SK-N-SH treated with all-trans-retinoic acid at 6 μM for 48 hours (cell line): ENCODE measurements around the gene RBM47.

ENCODE experiments used
- ATAC-seq: fragments of 200-7000 bp; cut with Tn5 transposase; 3 replicates; pipeline ENCODE4 v1.9.1; 2020; ENCODE audit warnings: mild to moderate bottlenecking, moderate library complexity
- ARNTL ChIP-seq: fragments of 450-650 bp; formaldehyde crosslinking; IDR thresholded peaks from 2 replicates; pipeline ENCODE4 v1.5.0; 2020; ENCODE audit warnings: low read depth, mild to moderate bottlenecking, moderate library complexity, borderline replicate concordance
- BACH2 ChIP-seq: fragments of 250-450 bp; sonication (Bioruptor Pico); IDR thresholded peaks from 2 replicates; pipeline ENCODE4 v1.9.0; 2021; ENCODE audit warnings: mild to moderate bottlenecking, borderline replicate concordance
- CSDC2 ChIP-seq: fragments of 250-450 bp; sonication (Bioruptor Pico); IDR thresholded peaks from 2 replicates; pipeline ENCODE4 v1.5.0; 2020; ENCODE audit warnings: mild to moderate bottlenecking, moderate library complexity
- ESRRG ChIP-seq: fragments of 250-450 bp; sonication (Bioruptor Pico); IDR thresholded peaks from 2 replicates; pipeline ENCODE4 v1.6.1; 2021; ENCODE audit warnings: mild to moderate bottlenecking
- GLIS3 ChIP-seq: fragments of 250-450 bp; sonication (Bioruptor Pico); IDR thresholded peaks from 2 replicates; pipeline ENCODE4 v1.5.0; 2020; ENCODE audit warnings: mild to moderate bottlenecking, moderate library complexity
- ISL1 ChIP-seq: fragments of 250-450 bp; sonication (Bioruptor Pico); IDR thresholded peaks from 2 replicates; pipeline ENCODE4 v2.1.2; 2022; ENCODE audit warnings: mild to moderate bottlenecking, moderate library complexity
- OSR1 ChIP-seq: fragments of 250-450 bp; sonication (Bioruptor Pico); IDR thresholded peaks from 2 replicates; pipeline ENCODE4 v1.8.0; 2022; ENCODE audit warnings: moderate library complexity, mild to moderate bottlenecking, inconsistent platforms
- PPARA ChIP-seq: fragments of 250-450 bp; sonication (Bioruptor Pico); IDR thresholded peaks from 2 replicates; pipeline ENCODE4 v1.5.0; 2020; ENCODE audit warnings: mild to moderate bottlenecking, borderline replicate concordance
- RARB ChIP-seq: fragments of 250-450 bp; sonication (Bioruptor Pico); IDR thresholded peaks from 2 replicates; pipeline ENCODE4 v1.8.0; 2021; ENCODE audit warnings: mild to moderate bottlenecking, moderate library complexity
- SNAI2 ChIP-seq: fragments of 250-450 bp; sonication (Bioruptor Pico); IDR thresholded peaks from 2 replicates; pipeline ENCODE4 v1.5.0; 2020; ENCODE audit warnings: mild to moderate bottlenecking, moderate library complexity
- TOX ChIP-seq: fragments of 250-450 bp; sonication (Bioruptor Pico); IDR thresholded peaks from 2 replicates; pipeline ENCODE4 v1.8.0; 2021; ENCODE audit warnings: mild to moderate bottlenecking, moderate library complexity, borderline replicate concordance
- ZFP3 ChIP-seq: fragments of 250-450 bp; sonication (Bioruptor Pico); IDR thresholded peaks from 2 replicates; pipeline ENCODE4 v1.5.0; 2020; ENCODE audit warnings: mild to moderate bottlenecking, moderate library complexity
- ZNF565 ChIP-seq: fragments of 450-650 bp; formaldehyde crosslinking; conservative IDR thresholded peaks from 2 replicates; pipeline ENCODE4 v1.5.0; 2020; ENCODE audit warnings: low read depth, mild to moderate bottlenecking, moderate library complexity
- ZNF70 ChIP-seq: fragments of 450-650 bp; formaldehyde crosslinking; IDR thresholded peaks from 2 replicates; pipeline ENCODE4 v1.5.0; 2020; ENCODE audit warnings: mild to moderate bottlenecking, moderate library complexity
- ZNF8 ChIP-seq: fragments of 450-650 bp; formaldehyde crosslinking; IDR thresholded peaks from 2 replicates; pipeline ENCODE4 v1.5.0; 2020; ENCODE audit warnings: mild to moderate bottlenecking, moderate library complexity
- TF ChIP-seq, protein P1 (sequence below): fragments of 250-450 bp; sonication (Bioruptor Pico); IDR thresholded peaks from 2 replicates; pipeline ENCODE4 v1.5.1; 2021; ENCODE audit warnings: mild to moderate bottlenecking, moderate library complexity
- TF ChIP-seq, protein P2 (sequence below): fragments of 250-450 bp; sonication (Bioruptor Pico); IDR thresholded peaks from 2 replicates; pipeline ENCODE4 v1.8.0; 2021; ENCODE audit warnings: low read depth, mild to moderate bottlenecking, moderate library complexity, borderline replicate concordance
- TF ChIP-seq, protein P3 (sequence below): fragments of 250-450 bp; sonication (Bioruptor Pico); IDR thresholded peaks from 2 replicates; pipeline ENCODE4 v1.5.1; 2020; ENCODE audit warnings: low read depth, mild to moderate bottlenecking, moderate library complexity
- TF ChIP-seq, protein P4 (sequence below): fragments of 250-450 bp; sonication (Bioruptor Pico); IDR thresholded peaks from 2 replicates; pipeline ENCODE4 v1.8.0; 2020; ENCODE audit warnings: mild to moderate bottlenecking, moderate library complexity, borderline replicate concordance
- TF ChIP-seq, protein P5 (sequence below): fragments of 250-450 bp; sonication (Bioruptor Pico); IDR thresholded peaks from 2 replicates; pipeline ENCODE4 v1.5.0; 2020; ENCODE audit warnings: mild to moderate bottlenecking, moderate library complexity

Gene RBM47

DNA sequence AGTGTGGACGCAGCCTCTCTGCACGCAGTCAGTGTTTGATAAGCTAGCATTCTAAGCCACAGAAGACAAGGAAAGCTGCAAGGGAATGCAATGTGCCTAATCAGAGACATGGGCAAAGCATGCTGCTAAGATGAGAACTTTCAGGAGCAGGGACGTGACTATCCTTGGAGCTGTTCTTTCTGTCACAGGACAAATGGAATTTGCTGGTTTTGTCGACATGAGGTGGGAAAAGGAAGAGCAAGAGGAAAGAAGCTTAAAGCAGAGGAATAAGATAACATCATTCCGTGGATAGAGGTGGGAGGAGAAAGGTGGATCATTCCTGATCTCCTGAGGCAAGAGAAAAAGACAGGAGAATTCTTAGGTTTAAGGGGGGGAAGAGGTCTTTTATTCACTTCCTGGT is 33.7 kb downstream of the RBM47 start:
- ATAC-seq: no peak
- TF ChIP-seq PPARA (CRISPR knock-in tag) (no peak), ARNTL (CRISPR knock-in tag) (no peak), ZNF565 (CRISPR knock-in tag) (no peak), SNAI2 (no peak), RARB (CRISPR knock-in tag) (no peak), ZFP3 (no peak), ZNF8 (CRISPR knock-in tag) (no peak), CSDC2 (CRISPR knock-in tag) (no peak), ZNF70 (CRISPR knock-in tag) (no peak), ESRRG (CRISPR knock-in tag) (no peak), TOX (CRISPR knock-in tag) (no peak), ISL1 (CRISPR knock-in tag) (no peak), GLIS3 (no peak), BACH2 (no peak), OSR1 (no peak)
- TF ChIP-seq, protein P1, sequence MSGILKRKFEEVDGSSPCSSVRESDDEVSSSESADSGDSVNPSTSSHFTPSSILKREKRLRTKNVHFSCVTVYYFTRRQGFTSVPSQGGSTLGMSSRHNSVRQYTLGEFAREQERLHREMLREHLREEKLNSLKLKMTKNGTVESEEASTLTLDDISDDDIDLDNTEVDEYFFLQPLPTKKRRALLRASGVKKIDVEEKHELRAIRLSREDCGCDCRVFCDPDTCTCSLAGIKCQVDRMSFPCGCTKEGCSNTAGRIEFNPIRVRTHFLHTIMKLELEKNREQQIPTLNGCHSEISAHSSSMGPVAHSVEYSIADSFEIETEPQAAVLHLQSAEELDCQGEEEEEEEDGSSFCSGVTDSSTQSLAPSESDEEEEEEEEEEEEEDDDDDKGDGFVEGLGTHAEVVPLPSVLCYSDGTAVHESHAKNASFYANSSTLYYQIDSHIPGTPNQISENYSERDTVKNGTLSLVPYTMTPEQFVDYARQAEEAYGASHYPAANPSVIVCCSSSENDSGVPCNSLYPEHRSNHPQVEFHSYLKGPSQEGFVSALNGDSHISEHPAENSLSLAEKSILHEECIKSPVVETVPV (CRISPR knock-in tag): no peak
- TF ChIP-seq, protein P2, sequence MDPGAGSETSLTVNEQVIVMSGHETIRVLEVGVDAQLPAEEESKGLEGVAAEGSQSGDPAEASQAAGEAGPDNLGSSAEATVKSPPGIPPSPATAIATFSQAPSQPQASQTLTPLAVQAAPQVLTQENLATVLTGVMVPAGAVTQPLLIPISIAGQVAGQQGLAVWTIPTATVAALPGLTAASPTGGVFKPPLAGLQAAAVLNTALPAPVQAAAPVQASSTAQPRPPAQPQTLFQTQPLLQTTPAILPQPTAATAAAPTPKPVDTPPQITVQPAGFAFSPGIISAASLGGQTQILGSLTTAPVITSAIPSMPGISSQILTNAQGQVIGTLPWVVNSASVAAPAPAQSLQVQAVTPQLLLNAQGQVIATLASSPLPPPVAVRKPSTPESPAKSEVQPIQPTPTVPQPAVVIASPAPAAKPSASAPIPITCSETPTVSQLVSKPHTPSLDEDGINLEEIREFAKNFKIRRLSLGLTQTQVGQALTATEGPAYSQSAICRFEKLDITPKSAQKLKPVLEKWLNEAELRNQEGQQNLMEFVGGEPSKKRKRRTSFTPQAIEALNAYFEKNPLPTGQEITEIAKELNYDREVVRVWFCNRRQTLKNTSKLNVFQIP (CRISPR knock-in tag): no peak
- TF ChIP-seq, protein P3, sequence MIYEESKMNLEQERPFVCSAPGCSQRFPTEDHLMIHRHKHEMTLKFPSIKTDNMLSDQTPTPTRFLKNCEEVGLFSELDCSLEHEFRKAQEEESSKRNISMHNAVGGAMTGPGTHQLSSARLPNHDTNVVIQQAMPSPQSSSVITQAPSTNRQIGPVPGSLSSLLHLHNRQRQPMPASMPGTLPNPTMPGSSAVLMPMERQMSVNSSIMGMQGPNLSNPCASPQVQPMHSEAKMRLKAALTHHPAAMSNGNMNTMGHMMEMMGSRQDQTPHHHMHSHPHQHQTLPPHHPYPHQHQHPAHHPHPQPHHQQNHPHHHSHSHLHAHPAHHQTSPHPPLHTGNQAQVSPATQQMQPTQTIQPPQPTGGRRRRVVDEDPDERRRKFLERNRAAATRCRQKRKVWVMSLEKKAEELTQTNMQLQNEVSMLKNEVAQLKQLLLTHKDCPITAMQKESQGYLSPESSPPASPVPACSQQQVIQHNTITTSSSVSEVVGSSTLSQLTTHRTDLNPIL: no peak
- TF ChIP-seq, protein P4, sequence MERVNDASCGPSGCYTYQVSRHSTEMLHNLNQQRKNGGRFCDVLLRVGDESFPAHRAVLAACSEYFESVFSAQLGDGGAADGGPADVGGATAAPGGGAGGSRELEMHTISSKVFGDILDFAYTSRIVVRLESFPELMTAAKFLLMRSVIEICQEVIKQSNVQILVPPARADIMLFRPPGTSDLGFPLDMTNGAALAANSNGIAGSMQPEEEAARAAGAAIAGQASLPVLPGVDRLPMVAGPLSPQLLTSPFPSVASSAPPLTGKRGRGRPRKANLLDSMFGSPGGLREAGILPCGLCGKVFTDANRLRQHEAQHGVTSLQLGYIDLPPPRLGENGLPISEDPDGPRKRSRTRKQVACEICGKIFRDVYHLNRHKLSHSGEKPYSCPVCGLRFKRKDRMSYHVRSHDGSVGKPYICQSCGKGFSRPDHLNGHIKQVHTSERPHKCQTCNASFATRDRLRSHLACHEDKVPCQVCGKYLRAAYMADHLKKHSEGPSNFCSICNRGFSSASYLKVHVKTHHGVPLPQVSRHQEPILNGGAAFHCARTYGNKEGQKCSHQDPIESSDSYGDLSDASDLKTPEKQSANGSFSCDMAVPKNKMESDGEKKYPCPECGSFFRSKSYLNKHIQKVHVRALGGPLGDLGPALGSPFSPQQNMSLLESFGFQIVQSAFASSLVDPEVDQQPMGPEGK: no peak
- TF ChIP-seq, protein P5, sequence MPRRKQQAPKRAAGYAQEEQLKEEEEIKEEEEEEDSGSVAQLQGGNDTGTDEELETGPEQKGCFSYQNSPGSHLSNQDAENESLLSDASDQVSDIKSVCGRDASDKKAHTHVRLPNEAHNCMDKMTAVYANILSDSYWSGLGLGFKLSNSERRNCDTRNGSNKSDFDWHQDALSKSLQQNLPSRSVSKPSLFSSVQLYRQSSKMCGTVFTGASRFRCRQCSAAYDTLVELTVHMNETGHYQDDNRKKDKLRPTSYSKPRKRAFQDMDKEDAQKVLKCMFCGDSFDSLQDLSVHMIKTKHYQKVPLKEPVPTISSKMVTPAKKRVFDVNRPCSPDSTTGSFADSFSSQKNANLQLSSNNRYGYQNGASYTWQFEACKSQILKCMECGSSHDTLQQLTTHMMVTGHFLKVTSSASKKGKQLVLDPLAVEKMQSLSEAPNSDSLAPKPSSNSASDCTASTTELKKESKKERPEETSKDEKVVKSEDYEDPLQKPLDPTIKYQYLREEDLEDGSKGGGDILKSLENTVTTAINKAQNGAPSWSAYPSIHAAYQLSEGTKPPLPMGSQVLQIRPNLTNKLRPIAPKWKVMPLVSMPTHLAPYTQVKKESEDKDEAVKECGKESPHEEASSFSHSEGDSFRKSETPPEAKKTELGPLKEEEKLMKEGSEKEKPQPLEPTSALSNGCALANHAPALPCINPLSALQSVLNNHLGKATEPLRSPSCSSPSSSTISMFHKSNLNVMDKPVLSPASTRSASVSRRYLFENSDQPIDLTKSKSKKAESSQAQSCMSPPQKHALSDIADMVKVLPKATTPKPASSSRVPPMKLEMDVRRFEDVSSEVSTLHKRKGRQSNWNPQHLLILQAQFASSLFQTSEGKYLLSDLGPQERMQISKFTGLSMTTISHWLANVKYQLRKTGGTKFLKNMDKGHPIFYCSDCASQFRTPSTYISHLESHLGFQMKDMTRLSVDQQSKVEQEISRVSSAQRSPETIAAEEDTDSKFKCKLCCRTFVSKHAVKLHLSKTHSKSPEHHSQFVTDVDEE (CRISPR knock-in tag): no peak

DNA sequence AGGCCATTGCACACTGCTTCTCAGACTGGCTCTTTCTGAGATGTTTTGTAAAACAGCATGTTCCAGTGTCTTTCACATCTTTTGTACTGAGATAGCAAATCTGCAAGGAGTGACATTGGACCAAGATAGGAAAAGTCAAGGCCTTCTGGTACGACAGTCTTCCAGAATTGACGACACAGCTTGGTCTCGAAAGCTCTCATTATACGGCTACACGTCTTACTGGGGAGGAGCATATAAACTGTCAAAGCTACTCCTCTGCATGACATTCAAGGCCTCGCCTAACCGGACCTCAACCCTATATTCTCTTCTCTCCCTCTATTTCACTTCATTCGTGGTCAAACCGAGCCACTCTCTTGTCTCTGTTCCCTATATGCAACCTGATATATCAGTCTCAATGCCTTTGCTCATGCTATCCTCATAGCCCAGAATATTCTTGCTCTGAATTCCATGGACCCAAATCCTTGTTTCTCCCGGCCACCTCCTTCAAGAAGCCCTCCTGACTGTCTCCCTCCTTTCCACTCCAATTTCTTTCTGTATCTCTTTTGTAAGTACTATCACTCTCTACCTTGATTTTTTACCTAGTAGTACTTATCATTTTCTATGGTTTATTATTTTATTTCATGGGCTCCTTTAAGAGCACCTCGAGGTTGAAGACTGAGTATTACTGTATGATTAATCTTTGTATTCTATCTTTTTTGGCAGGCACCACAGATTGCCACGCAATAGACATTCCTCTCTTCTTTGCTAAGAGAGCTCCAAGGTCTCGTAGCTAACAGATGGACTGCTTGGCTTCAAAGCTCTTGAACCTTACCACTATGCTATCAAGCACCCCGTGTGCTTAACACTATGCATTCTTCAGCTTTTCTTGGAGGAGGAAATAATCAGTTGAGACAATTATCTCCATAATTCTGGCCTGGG is 35.1 kb downstream of the RBM47 start:
- TF ChIP-seq, protein P3: peak; percentile 34; the same call in 1 of the 2 replicates
- TF ChIP-seq TOX (CRISPR knock-in tag) (no peak), PPARA (CRISPR knock-in tag) (no peak), RARB (CRISPR knock-in tag) (no peak)
- ATAC-seq: peak; percentile 97
